GM21723 (cell line): ENCODE data around the gene PACSIN2.

Experiments used
- ATAC-seq: cut with Tn5 transposase; IDR thresholded peaks from one replicate; pipeline ENCODE4 v1.9.1; 2021; ENCODE audit warnings: mild to moderate bottlenecking, moderate library complexity; ENCODE audit not compliant: unreplicated experiment

The PACSIN2 gene

DNA sequence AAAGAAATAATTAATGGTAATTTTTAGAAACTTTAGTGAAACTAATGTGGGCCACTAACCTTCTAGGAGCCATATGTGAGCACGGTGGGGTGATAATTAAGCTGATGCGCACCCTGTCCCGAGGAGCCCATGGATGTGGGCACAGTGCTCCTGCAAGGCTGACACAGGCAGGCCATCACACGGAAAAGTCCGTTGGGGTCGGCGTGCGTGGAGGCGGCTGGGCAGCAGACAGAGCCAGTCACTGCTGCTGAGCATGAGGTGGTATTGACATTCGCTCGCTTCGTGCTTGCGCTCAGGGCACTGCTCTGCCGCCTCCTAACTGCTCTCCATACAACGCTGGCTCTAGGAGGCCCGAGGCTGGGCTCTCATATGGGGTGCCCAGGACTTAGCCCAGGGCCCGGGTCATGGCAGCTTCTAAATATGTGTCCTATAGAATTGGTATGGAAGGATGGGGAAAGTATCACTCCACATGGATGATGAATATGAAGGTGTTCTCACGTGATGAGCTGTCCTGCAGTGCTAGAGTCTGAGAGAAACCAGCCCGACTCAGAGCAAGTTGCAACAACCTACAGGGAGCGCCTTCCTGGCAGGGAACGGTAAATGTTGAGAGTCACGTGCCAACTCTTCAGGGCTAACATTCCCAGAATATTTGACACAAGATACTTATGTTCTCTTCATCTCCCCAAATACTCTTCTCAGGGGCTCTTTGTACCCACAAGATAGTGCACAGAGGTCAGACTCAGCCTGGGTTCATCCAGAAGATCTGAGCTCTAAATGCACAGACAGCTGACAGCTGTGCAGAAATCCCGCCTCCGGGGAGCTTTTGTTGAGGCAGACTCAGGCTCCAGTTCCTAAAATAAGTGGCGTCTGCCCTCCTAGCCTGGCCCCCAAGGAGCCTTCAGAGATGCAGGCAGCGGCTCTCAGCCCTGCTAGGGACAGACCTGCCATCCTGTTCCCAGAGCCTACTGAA lies 107.3 kb downstream of the PACSIN2 start:
- no peak for ATAC-seq

DNA sequence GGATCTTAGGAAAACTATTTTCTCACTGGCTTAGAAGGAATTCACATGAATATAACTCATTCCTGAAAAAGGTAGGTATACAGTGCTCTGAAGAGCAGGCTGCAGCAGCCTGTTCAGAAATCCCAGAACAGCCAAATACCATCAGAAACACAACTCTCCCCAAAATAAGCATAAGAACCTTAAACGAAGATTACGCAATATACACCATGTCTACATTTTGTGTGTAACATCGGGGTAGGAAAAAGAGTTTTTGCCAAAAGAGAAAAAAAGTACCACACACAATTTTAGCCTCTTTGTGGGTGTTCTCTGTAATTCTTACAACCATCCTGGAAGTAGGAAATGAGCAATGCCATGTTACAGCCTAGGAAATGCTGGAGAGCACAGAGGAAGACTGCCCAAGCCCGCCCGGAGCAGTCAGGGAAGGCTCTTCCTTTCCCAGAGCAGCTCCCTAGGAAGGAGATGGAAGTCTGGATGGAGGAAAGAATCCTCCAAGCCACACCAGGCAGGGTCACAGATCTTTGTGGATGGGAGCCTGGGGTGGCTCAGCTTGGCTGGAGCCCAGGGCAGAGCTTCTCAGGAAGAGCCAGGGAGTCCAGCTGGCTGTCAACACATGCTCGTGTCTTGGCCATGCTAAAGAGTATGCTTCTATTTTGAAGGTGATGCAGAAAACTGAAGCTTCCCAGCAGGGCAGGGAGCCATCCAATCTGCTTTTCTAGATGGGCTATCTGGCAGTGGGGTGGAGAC lies 108.2 kb downstream of the PACSIN2 start:
- no peak for ATAC-seq

DNA sequence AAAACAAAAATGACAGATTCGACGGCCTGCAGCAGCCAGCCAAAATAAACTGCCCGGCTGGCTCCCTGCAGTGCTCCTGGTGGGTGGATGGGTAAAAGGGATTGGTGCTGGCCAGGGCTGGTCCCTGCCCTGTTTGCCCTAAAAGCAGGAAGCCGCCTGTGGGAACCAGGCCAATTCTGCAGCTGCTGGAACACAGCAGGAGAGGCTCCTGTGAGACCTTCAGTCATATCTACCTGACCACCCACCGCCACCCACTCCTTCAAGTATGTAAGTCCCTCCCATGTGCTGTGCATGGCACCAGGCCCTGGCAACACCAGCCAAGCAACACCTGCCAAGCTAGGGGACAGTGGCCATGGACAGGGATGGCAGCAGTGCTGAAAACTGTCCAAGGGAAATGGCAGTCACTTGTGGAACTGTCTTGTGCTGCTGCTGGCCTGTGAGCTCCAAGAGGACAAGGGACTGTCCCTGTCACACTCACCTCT lies 109.2 kb downstream of the PACSIN2 start:
- no peak for ATAC-seq

DNA sequence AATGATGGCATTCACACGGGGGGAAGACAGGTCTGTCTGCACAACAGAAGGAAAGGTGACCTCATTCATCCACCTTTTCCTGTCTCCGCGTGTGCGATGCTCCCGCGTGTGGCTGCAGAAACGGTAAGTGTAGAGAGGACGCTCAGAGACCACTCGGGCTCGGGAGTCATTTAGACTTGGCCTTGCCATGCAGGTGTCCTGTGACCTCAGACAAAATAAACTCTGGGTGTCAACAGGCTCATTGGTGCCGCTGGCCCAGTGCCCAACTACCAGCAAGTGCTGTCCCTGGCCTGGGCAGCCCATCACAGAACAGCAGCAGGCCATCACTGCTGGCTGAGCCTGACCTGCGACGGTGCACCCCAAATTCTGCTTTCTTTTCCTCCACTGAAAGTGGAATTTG lies 109.7 kb downstream of the PACSIN2 start:
- no peak for ATAC-seq

DNA sequence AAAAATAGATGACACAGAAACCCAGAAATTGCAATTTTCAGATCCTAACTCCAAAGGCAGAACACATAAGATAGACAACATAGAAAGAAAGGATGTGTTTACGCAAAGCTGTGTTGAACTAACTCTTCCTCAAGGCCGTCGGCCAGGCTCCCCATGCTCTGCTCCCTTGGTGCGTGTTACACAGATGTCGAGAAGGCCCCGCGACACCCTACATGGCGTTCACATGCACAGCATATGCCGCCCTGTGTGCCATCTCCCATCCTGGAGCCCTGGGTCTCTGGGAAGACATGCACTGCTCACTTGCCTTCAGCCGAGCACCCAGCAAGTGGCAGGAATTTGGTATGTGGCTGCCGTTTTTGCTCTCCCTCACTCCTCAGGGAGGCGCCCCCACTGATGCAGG lies 110.9 kb downstream of the PACSIN2 start:
- no peak for ATAC-seq

DNA sequence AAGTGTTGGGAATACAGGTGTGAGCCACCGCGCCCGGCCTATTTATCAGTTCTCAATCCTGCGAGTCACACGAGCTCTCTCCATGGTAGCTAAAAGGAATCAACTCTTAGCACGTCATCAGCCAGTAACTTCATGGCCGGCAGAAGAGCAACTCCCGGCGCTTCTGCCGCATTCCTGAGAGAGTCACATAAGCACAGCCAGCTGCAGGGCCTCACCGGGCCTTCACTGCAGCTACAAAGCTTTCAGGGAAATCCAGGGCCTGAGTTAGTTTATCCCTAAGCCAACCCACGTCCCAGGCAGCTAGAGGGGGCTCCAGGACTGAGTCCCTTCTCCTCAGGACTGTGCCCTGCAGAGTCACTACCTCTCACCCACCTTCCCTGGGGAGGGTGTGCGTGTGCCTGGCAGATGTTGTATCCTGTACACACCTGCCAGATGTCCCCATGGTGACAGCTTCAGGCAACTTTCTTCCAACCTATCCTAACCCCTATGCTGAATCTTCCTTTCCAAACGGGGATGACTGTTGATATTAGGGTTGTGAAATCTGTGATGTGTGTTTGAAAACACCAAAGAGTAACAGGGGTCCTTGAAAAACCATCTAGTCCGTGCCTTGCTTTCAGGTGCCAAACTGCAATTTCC lies 112.0 kb downstream of the PACSIN2 start:
- no peak for ATAC-seq

DNA sequence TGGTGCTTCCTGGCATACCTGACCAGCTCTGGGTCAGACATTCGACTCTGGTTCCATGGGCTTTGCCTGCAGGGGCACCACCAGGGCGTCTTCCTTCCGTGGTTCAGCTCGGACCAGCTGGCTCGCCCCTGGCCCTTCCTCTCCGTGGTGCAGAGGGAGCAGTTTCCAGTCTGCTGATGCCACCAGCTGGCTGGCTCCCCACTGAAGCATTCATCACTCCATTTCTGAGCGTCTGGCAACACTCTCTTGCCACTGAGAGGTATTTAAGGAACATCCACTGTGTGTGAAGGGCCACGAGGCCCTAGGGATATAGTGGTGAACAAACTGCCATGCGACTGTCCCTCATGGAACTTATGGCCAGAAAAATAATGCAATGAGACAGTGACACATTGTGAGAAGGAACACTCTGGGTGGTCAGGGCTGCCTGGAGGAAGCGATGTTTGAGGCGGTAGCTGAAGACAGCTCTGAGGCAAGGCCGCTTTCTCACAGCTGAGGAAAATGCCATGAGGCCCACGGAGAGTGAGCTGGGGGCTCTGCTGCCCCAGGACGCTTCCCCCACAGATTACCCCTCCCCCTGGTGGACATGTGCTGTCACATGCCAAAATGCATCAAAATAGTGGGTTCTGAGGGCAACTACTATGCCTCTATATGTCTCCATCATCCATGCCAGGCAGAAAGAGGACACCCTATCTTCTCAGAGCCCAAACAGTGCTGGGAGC lies 113.0 kb downstream of the PACSIN2 start:
- ATAC-seq = no peak

DNA sequence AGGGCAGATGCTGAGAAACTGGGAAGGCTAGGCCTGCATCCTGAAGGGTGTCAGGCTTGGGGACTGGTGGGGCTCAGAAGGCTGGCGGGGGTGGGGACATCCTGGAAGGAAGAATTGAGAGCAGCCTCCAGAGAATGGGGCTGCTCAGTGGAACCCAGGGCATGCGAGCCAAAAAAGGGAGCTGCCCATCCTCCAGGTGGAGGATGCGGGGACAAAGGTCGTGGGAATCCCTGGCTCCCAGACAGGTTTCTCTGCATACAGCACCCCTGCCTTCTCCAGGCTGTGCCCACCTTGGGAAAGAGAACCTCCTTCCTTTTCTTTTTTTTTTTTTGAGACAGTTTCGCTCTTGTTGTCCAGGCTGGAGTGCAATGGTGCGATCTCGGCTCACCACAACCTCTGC lies 117.0 kb downstream of the PACSIN2 start:
- no peak for ATAC-seq

DNA sequence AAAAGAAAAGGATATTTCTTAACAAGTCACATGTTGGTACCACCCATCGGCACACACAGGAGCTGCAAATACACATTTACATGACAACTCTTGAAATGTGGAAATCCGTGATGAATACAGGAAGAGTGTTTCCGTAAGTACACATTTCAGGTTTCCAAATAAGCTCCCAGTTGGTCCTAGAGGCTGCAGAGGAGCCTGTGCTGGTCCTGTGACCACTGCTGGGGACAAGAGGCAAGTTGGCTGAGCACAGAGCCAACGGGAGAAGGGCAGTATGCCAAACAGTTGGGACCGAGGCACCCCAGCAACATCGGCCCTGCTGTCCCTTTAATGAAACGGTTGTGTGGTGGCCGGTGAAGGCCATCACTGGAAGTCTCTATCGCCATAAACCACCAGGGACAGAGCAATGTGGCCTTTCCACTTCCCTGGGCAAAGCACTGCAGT lies 119.4 kb downstream of the PACSIN2 start:
- ATAC-seq = no peak

DNA sequence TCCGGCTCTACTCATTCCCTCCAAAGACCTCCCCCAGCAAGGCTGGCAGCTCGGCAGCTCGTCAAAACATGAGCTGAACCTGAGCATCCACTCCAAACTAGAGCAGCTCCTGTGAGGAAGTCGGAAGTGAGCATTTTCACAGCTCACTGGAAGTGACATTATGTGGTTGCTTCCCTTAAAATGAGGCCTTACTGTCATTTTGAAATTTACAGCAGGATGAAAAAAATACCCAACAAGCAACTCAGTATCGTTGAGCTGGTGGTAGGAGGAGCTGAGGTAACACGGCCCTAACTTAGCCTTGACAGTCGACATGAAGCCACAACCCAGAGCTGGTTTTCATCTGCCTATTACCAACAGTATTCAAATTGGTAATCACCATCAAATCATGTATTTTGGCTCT lies 119.9 kb downstream of the PACSIN2 start:
- ATAC-seq = no peak

DNA sequence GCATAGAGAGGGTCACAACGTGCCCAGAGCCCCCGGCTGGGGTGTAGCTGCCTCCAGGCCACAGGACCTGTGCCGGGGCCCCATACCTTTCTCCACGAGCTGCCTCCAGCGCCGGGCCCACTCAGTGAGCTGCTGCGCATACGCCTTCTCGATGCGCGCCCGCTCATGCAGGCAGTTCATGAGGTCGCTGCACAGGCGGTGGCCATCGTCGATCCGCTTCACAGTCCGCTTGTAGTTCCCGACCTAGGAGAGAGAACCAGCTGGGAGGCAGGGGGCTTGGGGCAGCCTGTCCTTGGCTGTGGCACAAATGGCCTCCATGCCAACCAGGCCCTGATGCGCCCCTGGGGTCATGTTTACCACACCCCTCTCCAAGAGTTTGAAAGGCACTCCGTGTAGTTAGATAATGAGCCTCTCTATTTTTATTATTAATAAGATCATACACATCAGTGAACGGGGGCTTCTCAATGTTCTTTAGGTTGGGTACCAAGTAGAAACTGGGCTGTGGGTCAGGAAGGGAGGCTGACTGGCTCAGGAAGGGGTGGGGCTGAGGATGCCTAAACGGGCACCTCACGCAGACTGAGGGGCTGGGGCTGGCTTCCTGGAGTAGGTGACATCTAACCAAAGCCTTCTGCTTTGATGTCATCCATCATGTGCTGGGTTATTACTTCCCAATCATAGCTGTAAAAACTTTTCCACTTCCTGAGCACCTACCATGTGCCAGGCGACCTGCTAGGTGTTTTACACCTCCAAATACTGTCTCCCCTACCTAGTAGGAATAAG lies 121.4 kb downstream of the PACSIN2 start:
- ATAC-seq = no peak

DNA sequence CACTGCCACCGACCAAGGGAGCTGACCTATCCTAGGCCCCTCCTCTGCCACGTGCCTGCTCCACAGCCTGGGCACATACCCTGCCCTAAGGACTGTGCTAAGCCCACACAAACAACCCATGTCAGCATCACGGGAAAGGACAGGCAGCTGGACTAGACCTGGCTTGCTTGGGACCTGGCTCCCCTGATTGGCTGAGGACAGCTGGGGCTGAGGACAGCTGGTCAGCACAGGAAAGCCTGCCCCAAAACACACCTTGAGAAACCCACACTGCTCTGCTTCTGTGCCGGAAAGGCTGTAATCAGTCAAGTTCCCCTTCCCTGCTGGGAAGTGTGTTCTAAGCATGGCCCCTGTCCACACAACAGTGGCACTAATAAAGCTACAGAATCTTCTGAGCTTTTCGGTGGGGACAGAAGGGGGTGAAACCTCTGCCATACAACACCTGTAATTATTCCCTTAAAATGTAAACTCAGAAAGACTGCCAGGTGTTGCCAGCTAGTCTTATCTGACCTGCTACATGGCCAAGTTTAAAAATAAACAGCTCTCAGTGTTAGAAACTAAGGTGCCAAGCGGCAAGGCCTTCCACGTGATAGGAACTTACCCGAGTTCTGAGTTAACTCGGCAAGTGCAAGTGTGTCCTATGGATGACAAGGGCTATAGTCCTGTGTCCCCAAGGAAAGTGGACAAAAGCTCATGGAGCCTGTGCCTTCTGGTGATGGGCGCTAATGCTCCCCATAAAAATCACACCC lies 122.2 kb downstream of the PACSIN2 start:
- ATAC-seq = no peak

DNA sequence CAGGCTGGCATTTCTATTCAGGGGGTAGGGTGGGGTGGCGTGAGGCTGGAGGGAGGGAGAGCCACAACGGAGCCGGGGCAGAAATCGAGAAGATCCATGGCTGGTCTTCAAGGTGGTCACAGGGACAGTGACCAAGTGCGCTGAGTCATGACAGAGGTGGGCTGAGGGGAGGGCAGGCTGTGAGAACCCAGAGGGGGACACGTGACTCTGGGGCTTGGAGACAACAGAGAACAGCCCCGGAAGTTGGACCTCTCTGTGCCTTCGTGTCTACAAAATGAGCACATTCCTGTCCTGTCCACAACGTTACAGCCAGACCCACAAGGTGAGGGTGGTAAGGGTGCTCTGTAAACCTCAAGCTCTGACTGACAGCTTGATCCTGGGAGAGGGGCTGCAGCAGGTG lies 122.8 kb downstream of the PACSIN2 start:
- ATAC-seq = no peak

DNA sequence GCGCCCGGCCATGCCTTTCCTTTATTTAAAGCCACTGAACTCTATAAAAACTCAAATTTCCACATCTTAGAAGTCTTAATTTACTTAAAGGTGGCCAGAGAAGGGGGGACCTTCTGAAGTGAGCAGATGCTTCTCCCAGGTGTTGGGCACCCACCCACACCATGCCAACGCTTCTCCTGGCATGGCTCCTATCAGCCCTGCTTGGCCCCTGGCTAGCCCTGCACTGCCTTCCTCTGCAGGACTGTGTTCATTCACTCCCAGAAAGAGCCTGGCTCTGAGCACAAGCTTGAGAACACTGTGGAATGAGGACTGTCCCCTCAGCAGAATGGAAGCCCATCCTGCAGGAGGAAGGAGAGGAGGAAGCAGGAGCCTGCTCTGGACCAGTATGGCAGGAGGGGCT lies 123.3 kb downstream of the PACSIN2 start:
- ATAC-seq = no peak

DNA sequence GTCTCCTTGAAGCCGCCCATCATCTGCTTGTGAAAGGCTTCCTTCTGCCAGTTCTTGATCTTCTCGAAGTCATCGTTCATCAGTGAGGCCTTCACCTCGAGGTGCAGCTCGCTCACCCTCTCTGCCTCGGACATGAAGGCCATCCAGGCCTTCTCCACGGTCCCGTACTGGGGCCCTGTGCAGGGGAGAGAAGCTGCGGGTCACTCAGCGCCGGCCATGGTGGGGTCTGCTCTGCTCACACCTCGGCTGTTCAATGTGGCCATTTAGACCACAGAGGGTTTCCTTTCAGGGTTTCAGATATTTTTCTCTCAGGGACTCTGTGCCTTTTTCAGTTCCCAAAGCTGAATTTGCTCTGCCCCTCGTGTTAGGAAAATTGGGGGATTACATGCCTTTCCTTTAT lies 123.9 kb downstream of the PACSIN2 start:
- no peak for ATAC-seq

DNA sequence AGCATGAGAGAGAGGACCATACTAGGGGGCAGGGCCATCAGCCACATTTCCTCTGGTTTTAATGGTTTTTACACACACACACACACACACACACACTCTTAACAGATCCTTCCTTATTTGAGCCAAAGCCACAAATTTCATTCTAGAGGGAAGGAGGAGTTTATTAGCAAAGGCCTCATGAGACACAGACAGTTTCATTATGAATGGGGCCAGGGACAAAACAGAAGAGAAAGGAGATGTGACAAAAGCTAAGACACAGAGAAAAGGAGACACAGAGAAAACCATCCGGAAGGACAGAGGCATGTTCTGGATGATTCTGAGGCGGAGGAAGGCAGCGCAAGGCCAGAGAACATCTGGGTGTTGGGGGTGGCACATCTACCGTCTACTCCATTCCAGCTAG lies 125.6 kb downstream of the PACSIN2 start:
- peak; percentile 49 for ATAC-seq

DNA sequence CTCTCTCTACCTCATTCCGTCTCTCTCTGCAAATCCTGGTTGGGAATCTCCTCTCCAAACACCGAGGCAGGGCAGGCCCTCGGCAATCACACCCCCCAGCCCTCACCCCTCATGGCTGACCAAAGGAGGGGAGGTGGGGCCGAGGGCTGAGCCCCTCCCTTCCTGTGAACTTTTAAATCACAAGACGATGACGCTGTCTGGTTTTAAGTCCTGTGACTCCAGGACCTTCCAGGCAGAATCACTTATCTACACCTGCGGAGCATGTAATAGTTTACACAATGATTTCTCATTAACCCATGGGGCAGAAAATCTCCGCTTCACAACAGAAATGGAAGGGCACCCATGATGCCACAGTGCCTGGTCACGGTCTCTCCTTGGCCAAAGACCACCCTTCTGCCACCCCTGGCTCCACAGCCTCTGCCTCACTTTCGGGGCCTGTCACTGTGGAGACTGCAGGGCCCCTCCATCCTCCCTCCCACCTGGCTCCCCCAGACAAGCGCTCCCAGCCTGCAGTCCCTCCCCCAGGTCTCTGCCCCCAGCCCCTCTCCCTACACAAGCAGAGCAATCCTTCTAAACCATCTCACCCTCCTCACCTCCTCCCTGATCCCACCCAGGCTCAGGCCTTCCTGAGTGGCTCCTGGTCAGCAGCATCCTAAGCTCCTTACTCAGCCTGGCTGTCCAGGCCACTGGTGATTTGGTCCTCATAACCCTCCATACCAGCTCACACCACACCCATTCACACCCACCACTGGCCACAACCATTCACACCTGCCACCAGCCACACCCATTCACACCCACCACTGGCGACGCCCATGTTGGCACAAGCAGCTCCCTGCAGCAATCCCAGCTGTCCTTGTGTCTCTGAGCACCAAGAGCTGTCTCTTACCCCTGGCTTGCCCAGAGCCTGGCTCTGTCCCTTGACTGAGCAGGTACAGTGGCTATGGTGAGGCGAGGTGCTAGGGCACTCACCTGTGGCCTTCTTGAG lies 127.1 kb downstream of the PACSIN2 start:
- no peak for ATAC-seq

DNA sequence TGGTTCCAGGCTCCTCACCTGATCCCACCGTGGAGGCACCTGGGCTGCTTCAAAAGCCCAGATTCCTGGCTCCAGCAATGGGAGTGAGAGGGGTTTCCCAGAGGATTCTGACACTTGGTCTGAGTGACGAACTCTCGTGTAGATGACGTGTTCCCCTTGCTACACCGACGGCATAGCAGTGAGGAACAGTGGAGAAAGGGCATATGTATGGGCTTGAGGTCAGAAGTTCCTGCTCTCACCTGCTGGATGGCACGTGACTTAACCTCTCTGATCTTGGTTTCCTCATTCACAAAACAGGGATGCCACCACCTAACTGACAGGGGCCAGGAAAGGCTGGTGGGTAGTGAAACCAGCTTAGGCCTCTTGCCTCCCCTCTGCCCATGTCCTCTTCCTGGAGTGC lies 127.8 kb downstream of the PACSIN2 start:
- no peak for ATAC-seq
